GM19035 (cell line): Measurements from ENCODE around the gene TMEM79.
A peak's percentile ranks its signal among the peaks of the same experiment; 100 is the strongest.
"Not testable (repeated sequence)": the region's sequence is repeated elsewhere in the genome, so short reads cannot be mapped to it uniquely, and the experiment has no call there.

Experiments
- ATAC-seq: cut with Tn5 transposase; IDR thresholded peaks from one replicate; pipeline ENCODE4 v1.9.1; 2021; ENCODE audit not compliant: unreplicated experiment

Gene TMEM79

DNA sequence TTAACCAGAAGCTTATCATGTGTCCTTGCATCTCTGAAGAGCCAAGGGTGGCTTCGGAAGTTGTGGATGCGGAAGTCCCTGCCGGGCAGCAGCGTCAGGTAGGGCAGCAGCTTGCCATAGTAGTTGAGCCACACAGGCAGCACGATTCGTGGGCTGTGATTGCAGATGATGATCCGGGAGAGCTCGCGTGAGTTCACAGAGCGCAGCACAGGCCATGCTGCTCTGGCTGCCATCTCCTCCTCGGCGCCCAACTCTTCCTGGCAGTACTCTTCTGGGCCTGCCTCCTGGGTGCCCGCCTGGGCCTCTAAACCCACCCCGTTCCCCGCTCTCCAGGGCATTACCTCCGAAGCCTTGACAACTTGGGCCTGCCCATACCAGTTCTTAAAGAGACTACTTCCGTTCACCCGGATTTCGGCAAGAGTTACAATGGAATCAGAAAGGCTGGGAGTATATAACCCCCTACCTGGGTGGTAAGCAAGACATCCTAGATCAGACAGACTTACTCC is 14.8 kb downstream of the TMEM79 start, which contains the start of gene VHLL:
Gene VHLL (minus strand): TSS at position 456 of the 506 bp plus-strand sequence. CDS start 118 bp downstream, at position 338.
- no peak for ATAC-seq

DNA sequence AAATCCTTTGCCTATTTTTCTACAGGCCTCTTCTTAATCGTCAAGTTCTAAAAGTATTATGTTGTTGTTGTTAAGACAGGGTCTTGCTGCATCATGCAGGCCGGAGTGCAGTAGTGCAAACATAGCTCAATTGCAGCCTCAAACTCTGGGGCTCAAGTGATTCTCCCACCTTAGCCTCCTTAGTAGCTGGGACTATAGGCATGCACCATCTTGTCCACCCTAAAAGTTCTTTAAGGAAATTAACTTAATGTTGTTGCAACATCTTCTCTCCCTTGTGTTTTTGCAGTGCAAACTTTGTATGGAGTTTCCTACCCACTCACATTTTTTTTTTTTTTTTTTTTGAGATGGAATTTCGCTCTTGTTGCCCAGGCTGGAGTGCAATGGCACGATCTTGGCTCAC is 19.1 kb downstream of the TMEM79 start:
- no peak for ATAC-seq

DNA sequence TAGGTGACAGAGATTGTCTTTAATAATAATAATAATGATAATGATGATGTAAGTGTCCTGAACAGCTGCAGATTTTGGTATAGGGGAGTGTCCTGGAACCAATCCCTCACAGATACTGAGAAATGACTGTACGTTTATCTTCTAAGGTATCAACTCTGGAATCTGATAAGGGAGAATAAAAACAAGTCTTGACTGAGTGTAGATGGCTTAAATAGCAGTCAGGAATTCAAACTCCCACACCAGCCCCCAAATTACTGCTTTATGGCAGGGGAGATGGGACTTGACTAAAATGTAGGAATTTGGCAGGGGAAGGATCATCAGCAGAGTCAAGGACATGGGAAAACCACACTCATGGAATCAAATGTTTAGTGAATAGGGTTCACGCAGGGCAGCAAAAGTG is 21.1 kb downstream of the TMEM79 start:
- no peak for ATAC-seq

DNA sequence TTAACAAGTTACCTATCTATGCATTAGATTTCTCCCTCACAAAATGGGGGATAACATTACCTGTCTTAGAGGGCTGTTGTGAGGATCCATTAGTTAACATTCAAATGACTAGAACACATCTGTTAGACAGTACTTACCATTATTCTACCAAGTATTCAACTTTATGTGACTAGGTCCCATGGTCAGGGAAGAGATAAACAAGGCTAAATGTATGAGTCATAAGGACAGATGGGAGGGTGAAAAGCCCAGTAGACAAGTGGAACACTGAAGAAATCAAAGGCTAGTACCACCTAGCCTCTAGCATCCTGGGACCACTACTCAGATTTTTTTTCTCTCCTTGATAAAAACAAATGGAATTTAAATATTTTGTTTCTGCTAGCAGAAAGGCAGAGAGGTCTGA is 24.0 kb downstream of the TMEM79 start:
- no peak for ATAC-seq

DNA sequence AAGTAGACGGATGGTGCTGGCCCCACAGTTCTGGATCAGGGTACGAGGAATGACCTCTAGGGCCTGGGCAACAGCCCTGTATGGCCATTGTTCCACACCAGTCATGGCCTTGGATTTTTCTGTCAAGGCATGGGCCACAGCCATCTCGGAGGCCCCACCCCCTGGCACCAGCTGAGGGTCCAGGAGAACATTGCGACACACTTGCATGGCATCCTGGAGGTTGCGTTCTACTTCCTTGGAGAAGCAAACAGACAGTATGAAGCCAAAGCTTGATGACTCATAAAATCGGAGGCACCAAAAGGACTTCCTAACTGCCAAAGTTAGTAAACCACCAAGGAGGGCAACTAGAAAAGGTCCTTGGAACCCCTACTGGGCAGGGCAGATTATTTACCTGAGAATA is 26.8 kb downstream of the TMEM79 start:
- no peak for ATAC-seq

DNA sequence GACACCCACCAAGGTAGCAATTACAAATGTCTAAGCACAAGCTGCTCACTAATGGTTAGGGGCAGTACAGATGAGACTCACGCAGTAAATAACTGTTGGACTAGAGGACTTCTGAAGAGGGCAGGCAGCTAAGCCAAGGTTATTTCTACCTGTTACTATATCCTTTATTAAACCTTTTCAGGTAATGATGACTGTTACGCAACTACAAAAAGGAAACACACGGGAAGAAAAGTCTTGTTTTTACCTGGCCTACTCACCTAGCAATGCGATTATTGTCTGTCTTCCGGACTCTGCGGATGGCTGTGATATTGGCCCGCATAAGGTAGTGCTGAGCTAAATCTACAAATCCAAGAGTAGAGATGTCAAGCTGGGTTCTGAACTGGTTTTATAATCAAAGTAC is 32.8 kb downstream of the TMEM79 start:
- no peak for ATAC-seq

DNA sequence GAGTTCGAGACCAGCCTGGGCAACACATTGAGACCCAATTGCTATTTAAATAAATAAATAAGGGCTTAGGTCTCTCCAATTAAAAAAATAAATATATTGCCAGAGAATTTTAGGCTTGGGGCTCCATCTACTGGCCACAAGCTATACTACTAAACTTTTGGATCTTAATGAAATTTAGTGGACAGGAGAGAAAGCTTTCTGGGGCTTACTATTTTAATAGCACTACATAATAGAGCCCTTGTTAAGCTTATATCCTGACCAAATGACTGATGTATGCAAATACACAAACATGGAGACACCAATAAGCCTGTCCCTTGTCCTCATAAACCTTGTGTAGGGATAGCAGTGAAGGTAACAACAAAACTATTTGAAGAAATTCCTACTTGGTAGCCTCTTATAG is 35.5 kb downstream of the TMEM79 start:
- no peak for ATAC-seq

DNA sequence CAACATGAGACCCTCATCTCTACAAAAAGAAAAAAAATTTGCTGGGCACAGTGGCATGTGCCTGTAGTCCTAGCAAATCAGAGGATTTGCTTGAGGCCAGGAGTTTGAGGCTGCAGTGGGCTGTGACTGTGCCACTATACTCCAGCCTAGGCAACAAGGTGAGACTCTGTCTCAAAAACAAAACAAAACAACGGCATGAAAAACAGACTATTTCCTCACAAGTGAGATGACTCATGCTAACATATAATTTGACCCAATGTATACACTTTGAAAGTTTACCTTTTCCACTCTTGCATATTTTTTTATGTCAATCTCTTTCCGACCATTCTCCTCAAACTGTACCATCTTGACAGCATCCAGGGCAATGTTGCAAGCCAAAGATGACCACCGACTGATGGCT is 36.4 kb downstream of the TMEM79 start:
- ATAC-seq: no peak

DNA sequence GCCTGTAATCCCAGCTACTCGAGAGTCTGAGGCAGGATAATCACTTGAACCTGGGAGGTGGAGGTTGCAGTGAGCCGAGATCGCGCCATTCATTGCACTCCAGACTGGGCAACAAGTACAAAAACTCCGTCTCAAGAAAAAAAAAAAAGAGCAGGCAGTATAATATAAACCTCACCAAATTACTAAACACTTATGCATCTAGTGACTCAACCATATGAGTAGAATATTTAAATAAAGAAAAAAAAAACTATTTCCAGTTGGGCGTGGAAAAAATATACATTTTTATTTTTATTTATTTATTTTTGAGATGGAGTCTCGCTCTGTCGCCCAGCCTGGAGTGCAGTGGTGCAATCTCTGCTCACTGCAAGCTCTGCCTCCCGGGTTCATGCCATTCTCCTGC is 39.1 kb downstream of the TMEM79 start:
- not testable (repeated sequence) for ATAC-seq

DNA sequence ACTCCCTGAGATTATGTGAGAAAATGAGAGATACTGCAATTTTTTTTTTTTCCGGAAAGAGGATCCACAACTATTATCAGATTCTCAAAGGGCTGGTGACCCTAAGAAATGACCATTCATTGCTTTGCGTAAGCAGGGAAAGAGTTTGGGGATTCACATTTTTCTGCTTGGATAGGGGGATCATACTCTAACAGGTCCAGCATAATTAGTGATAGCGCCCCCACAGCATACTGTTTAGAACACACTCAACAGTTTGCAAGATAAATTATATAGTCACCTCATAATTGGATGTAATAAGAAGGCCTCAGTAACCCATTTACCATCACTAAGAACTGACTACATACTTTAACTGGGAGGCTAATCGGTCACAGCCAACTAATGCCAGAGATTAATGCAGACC is 52.1 kb downstream of the TMEM79 start:
- no peak for ATAC-seq

DNA sequence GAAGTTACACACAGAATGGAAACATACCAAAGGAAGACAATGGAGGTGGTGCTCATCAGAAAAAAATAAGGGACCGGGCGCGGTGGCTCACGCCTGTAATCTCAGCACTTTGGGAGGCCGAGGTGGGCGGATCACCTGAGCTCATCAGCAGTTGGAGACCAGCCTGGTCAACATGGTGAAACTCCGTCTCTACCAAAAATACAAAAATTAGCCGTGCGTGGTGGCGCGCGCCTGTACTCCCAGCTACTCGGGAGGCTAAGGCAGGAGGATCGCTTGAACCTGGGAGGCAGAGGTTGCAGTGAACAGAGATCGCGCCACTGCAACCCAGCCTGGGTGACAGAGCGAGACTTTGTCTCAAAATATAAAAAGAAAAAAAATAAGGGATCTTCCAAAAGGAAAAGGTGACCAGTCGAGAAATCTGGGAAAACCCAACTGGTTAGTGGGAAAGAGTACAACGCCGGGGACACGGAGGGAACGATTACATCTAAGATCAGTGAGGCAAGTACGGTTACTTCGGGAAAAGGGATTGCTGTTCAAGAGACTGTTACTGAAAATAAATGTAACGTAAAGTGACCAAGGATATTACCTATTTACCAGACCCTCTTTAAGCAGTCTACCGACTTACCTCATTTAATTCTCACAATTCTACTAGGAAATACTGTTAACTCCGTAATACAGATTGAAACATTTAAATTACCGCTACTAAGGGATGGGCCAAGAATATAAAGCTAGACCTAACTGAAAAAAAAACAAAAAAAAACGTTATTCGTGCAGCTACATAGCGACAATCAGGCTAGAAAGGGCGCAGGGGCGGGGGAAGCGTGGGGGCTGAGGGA is 53.1 kb downstream of the TMEM79 start:
- no peak for ATAC-seq

DNA sequence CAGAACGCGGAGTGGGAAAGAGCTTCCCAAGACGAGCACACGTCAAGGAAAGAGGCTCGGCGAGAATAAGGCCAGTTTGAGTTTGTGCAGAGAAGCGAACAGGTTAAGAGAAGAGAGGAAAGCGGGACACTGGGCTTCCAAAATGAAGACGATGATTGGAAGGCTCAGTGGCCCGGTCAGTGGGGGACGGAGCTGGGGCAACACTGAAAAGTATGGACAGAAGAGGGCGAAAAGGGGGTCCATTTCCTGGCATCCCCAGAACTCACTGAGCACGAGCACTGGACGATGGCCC is 53.7 kb downstream of the TMEM79 start:
- no peak for ATAC-seq

DNA sequence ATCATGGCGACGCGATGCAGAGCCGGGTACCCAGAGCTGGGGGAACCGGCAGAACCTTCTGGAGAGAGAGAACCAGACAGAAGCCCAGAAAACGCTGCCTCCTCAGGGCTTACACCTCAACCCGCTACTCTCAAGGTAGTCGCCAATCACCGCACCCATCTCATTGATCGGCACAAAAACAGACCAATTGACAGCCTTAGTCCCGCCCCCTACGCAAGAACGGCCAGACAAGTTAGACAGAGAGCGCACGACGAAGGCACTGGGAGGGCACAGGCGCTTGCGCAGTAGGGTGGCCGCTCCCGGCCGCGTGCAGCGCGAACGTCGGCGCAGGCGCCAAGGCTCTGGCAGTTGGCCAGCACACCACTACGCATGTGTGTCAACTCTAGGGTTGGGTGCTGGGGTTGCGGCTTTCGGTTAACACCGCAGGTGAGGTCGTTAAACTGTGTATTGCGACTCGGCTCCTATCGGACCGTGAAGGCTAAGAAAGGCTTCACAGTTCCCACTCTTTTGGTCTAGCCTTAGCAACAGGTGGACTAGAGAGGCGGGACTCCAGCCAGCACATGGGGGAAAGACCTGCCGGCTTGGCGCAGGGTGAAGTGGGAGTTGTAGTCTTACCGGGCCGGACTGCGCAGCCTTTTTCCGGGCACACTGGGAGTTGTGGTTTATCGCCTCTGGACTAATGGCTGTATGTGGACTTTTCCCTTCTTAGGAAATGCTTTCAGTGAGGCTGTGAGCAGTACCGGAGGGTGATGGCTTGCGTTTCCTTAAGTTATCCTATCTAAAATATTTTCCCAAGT is 54.3 kb downstream of the TMEM79 start, which contains the start of the genes CCT3 and TSACC:
Gene CCT3 (minus strand): TSS at position 113 of the 797 bp plus-strand sequence. CDS start 108 bp downstream, at position 5.
Gene TSACC (plus strand): TSS at position 347 of the 797 bp plus-strand sequence. CDS start 1,232 bp downstream, outside the sequence.
- ATAC-seq: peak; percentile 93
